HCT116 (cell line): ENCODE measurements around the gene WDR20.

Experiments
- EZH2 ChIP-seq: fragments of 200-600 bp; sonication (generic); IDR thresholded peaks from 2 replicates; pipeline ENCODE4 v1.6.1; 2017; ENCODE audit warnings: antibody characterized with exemption, mixed run types
- POLR2A ChIP-seq: IDR thresholded peaks from 2 replicates; pipeline ENCODE4 v1.7.0; 2011; ENCODE audit warnings: borderline replicate concordance; ENCODE audit not compliant: insufficient read depth, insufficient read length; ENCODE audit errors: extremely low read depth
- ZNF274 ChIP-seq: fragments of 200-500 bp; sonication (Bioruptor generic); IDR thresholded peaks from 2 replicates; pipeline ENCODE4 v1.6.1; 2014; ENCODE audit warnings: mild to moderate bottlenecking, low read depth, low read length, inconsistent platforms
- TF ChIP-seq, protein P1 (sequence below), 3 experiments: fragments of 200-600 bp in 1 of 3; sonication (generic) in 1 of 3; IDR thresholded peaks in 2 of 3; conservative IDR thresholded peaks in 1 of 3; 2 replicates each; pipeline ENCODE4 v1.5.1; 2012 to 2017; ENCODE audit warnings: low read depth in 2 of 3, low read length in 2 of 3, antibody characterized with exemption in 1 of 3, borderline replicate concordance in 1 of 3, control low read depth in 1 of 3, mild to moderate bottlenecking in 1 of 3, mixed read lengths in 1 of 3, mixed run types in 1 of 3, moderate library complexity in 1 of 3; ENCODE audit not compliant: insufficient read depth in 1 of 3
- TF ChIP-seq, protein P2 (sequence below): IDR thresholded peaks from 2 replicates; pipeline ENCODE4 v1.6.1; 2012; ENCODE audit warnings: low read depth

DNA sequence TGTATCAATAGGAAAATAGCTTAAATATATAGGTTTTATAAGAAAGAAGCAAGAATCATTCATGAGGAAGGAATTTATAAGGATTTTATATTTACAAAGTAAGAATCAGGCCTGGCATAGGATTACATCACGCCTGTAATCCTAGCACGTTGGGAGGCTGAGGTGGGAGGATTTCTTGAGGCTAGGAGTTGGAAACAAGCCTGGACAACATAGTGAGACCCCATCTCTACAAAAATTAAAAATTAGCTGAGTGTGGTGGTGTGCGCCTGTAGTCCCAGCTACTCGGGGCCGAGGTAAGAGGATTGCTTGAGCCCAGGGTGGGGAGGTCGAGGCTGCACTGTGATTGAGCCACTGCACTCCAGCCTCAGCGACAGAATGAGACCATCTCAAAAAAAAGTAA lies 10.4 kb downstream of the WDR20 start:
- TF ChIP-seq, protein P1, sequence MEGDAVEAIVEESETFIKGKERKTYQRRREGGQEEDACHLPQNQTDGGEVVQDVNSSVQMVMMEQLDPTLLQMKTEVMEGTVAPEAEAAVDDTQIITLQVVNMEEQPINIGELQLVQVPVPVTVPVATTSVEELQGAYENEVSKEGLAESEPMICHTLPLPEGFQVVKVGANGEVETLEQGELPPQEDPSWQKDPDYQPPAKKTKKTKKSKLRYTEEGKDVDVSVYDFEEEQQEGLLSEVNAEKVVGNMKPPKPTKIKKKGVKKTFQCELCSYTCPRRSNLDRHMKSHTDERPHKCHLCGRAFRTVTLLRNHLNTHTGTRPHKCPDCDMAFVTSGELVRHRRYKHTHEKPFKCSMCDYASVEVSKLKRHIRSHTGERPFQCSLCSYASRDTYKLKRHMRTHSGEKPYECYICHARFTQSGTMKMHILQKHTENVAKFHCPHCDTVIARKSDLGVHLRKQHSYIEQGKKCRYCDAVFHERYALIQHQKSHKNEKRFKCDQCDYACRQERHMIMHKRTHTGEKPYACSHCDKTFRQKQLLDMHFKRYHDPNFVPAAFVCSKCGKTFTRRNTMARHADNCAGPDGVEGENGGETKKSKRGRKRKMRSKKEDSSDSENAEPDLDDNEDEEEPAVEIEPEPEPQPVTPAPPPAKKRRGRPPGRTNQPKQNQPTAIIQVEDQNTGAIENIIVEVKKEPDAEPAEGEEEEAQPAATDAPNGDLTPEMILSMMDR (IDR thresholded peaks at IDR 0.05 in 2 of 3, conservative IDR thresholded peaks at IDR 0.05 in 1 of 3; ENCODE audit: borderline replicate concordance in 1 of 3, insufficient read depth in 1 of 3, low read depth in 2 of 3, low read length in 2 of 3), result no peak
- no peak for TF ChIP-seq EZH2
- no peak for TF ChIP-seq POLR2A
- TF ChIP-seq, protein P2, sequence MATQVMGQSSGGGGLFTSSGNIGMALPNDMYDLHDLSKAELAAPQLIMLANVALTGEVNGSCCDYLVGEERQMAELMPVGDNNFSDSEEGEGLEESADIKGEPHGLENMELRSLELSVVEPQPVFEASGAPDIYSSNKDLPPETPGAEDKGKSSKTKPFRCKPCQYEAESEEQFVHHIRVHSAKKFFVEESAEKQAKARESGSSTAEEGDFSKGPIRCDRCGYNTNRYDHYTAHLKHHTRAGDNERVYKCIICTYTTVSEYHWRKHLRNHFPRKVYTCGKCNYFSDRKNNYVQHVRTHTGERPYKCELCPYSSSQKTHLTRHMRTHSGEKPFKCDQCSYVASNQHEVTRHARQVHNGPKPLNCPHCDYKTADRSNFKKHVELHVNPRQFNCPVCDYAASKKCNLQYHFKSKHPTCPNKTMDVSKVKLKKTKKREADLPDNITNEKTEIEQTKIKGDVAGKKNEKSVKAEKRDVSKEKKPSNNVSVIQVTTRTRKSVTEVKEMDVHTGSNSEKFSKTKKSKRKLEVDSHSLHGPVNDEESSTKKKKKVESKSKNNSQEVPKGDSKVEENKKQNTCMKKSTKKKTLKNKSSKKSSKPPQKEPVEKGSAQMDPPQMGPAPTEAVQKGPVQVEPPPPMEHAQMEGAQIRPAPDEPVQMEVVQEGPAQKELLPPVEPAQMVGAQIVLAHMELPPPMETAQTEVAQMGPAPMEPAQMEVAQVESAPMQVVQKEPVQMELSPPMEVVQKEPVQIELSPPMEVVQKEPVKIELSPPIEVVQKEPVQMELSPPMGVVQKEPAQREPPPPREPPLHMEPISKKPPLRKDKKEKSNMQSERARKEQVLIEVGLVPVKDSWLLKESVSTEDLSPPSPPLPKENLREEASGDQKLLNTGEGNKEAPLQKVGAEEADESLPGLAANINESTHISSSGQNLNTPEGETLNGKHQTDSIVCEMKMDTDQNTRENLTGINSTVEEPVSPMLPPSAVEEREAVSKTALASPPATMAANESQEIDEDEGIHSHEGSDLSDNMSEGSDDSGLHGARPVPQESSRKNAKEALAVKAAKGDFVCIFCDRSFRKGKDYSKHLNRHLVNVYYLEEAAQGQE, result no peak
- TF ChIP-seq ZNF274, result no peak
